ENCODE measurements around the gene NSMF.

DNA sequence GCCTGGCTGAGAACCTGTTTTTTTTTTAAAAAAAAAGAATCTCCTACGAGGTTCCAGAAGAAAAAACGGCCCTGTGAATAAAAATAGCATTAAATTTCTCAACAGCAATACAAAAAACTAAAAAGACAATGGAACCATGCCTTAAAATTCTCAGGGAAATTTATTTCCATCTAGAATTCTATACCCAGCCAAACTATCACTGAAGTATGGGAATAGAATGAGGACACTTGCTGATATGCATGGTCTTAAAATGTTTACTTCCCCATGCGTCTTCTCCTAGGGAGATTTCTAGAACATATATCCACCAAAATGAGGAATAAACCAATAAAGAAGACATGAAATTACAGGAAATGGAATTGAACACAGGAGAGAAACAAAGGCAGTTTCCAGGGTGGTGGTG is 16.5 kb upstream of the NSMF start:
- TF ChIP-seq POLR2AphosphoS5 (IDR thresholded peaks at IDR 0.05; ENCODE audit: low read depth, low read length): no peak
- TF ChIP-seq POLR2A (IDR thresholded peaks at IDR 0.05; ENCODE audit: low read depth, low read length): no peak
- no peak for TF ChIP-seq TAF1 (IDR thresholded peaks at IDR 0.05; ENCODE audit: low read depth, low read length)

Data from GM12891 (cell line).